ENCODE measurements around the gene PRPF38B.
"Not testable (repeated sequence)": the region's sequence is repeated elsewhere in the genome, so short reads cannot be mapped to it uniquely, and the experiment has no call there.

PRPF38B gene

GRCh38 chr1:108667422-108667821 is 24.7 kb upstream of the PRPF38B start:
- H3K4me1 ChIP-seq (ENCODE audit: insufficient read depth, low read length); H3K9ac ChIP-seq (ENCODE audit: low read depth, low read length); H3K36me3 ChIP-seq (ENCODE audit: insufficient read depth, low read length); H3K9me3 ChIP-seq (ENCODE audit: control insufficient read depth, insufficient read depth, low read length): not testable (repeated sequence)

- Histone ChIP-seq H3K36me3 (ENCODE audit: insufficient read depth, low read length) (no peaks in the 10 kb centered on the region), H3K4me1 (ENCODE audit: insufficient read depth, low read length) (no peaks in the 10 kb centered on the region), H3K9me3 (ENCODE audit: control insufficient read depth, insufficient read depth, low read length) (no peaks in the 10 kb centered on the region), H3K9ac (ENCODE audit: low read depth, low read length) (no peak overlapping the region)
These were observed 23.3 kb upstream of the PRPF38B start for GRCh38 chr1:108668777-108669176.

DNA sequence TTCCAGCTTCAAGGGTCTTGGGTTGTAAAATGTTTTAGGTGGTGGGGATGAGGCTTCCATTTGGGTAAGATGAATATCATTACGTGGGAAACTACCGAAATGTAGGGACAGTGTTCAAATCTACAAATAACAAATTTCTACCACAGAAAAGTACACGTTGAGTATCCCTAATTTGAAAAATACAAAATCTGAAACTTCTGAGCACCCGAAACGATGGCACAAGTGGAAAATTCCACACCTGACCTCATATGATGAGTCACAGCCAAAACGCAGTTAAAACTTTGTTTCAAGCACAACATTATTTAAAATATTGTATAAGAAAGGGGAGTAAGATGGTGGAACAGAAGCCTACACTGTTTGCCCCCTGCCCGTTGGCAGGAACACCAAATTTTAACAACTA is 22.4 kb upstream of the PRPF38B start:
- Histone ChIP-seq H3K9me3 (ENCODE audit: control insufficient read depth, insufficient read depth, low read length) (no peaks in the 10 kb centered on the region), H3K9ac (ENCODE audit: low read depth, low read length) (no peak overlapping the region), H3K4me1 (ENCODE audit: insufficient read depth, low read length) (no peaks in the 10 kb centered on the region), H3K36me3 (ENCODE audit: insufficient read depth, low read length) (no peaks in the 10 kb centered on the region)

DNA sequence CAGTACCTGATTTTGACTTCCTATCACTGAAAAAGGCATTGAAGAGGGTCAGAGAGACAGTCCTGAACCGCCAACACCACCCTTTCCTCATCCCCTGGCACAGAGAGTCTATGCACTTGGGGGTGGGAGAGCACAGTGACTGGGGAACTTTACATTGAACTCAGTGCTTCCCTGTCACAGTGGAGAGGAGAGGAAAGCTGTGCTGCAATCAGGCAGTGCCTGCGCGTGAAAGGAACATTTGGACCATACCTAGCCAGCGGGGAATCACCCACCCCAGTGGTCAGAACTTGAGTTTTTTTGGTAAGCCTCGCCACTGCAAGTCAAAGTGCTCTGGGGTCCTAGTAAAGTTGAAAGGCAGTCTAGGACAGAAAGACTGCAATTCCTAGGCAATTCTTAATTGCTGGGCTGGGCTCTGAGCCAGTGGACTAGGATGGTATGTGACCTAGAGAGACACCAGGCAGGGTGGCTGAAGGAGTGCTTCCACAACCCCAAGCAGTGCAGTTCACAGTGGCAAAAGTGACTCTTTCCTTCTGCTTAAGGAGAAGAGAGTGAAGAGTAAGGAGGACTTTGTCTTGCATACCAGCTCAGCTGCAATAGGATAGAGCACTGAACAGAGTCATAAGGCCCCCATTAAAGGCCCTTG is 21.9 kb upstream of the PRPF38B start:
- H3K9ac ChIP-seq (ENCODE audit: low read depth, low read length): no peak overlapping the region
- no peaks in the 10 kb centered on the region for H3K36me3 ChIP-seq (ENCODE audit: insufficient read depth, low read length)
- no peaks in the 10 kb centered on the region for H3K9me3 ChIP-seq (ENCODE audit: control insufficient read depth, insufficient read depth, low read length)
- H3K4me1 ChIP-seq (ENCODE audit: insufficient read depth, low read length): no peaks in the 10 kb centered on the region

GRCh38 chr1:108671143-108671542 is 21.0 kb upstream of the PRPF38B start:
- Histone ChIP-seq H3K9ac (ENCODE audit: low read depth, low read length) (no peak overlapping the region), H3K4me1 (ENCODE audit: insufficient read depth, low read length) (no peaks in the 10 kb centered on the region), H3K36me3 (ENCODE audit: insufficient read depth, low read length) (no peaks in the 10 kb centered on the region), H3K9me3 (ENCODE audit: control insufficient read depth, insufficient read depth, low read length) (no peaks in the 10 kb centered on the region)

GRCh38 chr1:108678706-108679105 is 13.4 kb upstream of the PRPF38B start:
- H3K36me3 ChIP-seq (ENCODE audit: insufficient read depth, low read length): no peaks in the 10 kb centered on the region
- H3K9ac ChIP-seq (ENCODE audit: low read depth, low read length): no peak overlapping the region
- no peaks in the 10 kb centered on the region for H3K9me3 ChIP-seq (ENCODE audit: control insufficient read depth, insufficient read depth, low read length)
- peaks cover 11% of the 10 kb centered on the region; the same call in 1 of the 2 replicates for H3K4me1 ChIP-seq (ENCODE audit: insufficient read depth, low read length)

GRCh38 chr1:108679586-108680213 is 12.4 kb upstream of the PRPF38B start:
- Histone ChIP-seq H3K9ac (ENCODE audit: low read depth, low read length) (no peak overlapping the region), H3K9me3 (ENCODE audit: control insufficient read depth, insufficient read depth, low read length) (no peaks in the 10 kb centered on the region), H3K4me1 (ENCODE audit: insufficient read depth, low read length) (peaks cover 11% of the 10 kb centered on the region; the same call in 1 of the 2 replicates)

GRCh38 chr1:108681701-108682100 is 10.4 kb upstream of the PRPF38B start:
- H3K36me3 ChIP-seq (ENCODE audit: insufficient read depth, low read length); H3K9me3 ChIP-seq (ENCODE audit: control insufficient read depth, insufficient read depth, low read length); H3K9ac ChIP-seq (ENCODE audit: low read depth, low read length): not testable (repeated sequence)
- peaks cover 11% of the 10 kb centered on the region for H3K4me1 ChIP-seq (ENCODE audit: insufficient read depth, low read length)

More at GRCh38 chr1:108679586-108680213, 12.4 kb upstream of the PRPF38B start:
- no peaks in the 10 kb centered on the region for H3K36me3 ChIP-seq (ENCODE audit: insufficient read depth, low read length)

DNA sequence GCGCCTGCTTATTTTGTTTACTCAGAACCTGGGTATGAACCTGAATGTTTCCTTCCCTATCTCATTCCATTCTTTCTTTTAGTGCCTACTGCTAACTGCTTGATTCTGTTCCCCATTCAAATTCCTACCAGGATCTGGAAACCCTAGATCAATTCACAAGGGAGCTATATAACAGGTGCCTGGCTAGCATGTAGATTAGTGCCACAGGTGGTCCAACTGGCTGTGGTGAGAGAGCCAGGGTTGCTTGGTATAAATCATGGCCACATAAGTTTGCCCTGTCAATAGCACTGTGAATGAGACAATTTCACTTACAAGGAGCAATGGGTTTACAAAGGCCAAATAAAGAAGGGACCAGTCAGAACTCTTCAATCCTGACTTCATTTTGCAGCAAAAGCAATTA is 6.6 kb upstream of the PRPF38B start:
- no peak overlapping the region for H3K9ac ChIP-seq (ENCODE audit: low read depth, low read length)
- peaks cover 7% of the 10 kb centered on the region for H3K4me1 ChIP-seq (ENCODE audit: insufficient read depth, low read length)
- H3K9me3 ChIP-seq (ENCODE audit: control insufficient read depth, insufficient read depth, low read length): no peaks in the 10 kb centered on the region
- H3K36me3 ChIP-seq (ENCODE audit: insufficient read depth, low read length): no peaks in the 10 kb centered on the region

DNA sequence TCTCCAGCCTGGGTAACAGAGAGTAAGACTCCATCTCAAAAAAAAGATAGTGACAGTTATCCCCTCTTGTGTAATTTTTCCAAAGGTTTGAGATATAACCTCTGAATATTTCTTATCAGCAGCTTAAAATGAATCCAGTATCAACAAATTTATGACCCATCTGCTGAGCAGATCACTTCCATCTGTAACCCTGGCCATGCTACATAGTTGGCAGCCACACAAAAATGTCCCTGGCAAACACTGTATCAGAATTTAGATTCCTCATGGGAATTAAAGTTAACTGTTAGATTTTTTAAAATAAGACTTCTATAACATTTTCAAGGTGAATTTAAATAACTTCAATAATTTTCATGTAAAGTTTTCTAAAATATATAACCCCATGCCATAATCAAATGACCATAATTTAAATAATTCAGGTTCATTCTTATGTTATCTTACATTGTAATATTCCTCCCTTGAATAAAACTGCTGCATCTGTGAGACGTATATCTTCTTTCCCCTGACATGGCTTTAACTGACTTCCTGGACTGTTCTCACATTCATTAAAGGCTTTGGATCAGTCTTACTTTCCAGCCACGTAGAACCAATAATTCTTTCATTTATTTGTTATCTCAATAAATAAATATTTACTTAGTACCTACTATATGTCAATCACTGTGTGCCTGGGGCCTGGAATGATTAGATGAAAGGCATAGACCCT is 5.3 kb upstream of the PRPF38B start:
- Histone ChIP-seq H3K9ac (ENCODE audit: low read depth, low read length) (no peak overlapping the region), H3K36me3 (ENCODE audit: insufficient read depth, low read length) (no peaks in the 10 kb centered on the region), H3K9me3 (ENCODE audit: control insufficient read depth, insufficient read depth, low read length) (no peaks in the 10 kb centered on the region), H3K4me1 (ENCODE audit: insufficient read depth, low read length) (peaks cover 7% of the 10 kb centered on the region)

DNA sequence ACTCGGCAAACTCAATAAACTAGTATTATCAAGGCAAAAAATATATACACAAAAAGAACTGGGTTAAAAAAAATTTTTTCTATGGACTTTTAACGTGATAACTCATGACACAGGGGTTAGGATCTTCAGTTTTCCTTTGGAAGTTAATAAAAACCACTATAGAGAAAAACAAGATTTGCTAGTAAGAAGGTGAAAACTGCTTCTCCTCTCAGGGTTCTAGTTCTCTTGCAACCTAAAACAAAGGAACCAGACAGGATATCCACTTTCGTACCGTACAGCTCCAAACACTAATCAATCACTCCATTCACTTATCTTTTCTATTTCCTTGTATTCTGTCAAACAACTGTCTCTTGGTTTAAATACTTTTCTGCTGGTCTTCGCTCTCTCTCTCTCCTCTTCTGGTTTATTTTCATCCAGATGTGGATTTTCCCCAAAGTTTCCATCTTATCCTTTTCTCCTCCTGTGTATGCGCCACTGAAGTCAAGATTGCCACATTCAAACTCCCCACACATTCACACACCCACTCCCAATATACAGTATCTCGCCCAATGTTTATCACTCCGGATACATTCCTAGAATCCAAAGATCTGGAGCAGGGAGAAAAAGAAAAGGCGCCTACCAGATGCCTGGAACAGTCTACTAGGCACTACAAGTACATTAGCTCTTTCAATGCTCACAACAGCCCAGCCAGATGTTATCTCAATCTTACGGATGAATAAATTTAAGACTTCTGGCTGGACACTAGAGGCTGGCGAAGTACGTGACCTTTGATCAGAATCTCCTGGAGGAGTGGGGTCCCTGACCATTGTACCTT is 775 bp upstream of the PRPF38B start:
- H3K9ac ChIP-seq (ENCODE audit: low read depth, low read length): peak overlapping the region; percentile 99
- peaks cover 8% of the 10 kb centered on the region for H3K36me3 ChIP-seq (ENCODE audit: insufficient read depth, low read length)
- no peaks in the 10 kb centered on the region for H3K9me3 ChIP-seq (ENCODE audit: control insufficient read depth, insufficient read depth, low read length)
- H3K4me1 ChIP-seq (ENCODE audit: insufficient read depth, low read length): no peaks in the 10 kb centered on the region; the same call in 1 of the 2 replicates

DNA sequence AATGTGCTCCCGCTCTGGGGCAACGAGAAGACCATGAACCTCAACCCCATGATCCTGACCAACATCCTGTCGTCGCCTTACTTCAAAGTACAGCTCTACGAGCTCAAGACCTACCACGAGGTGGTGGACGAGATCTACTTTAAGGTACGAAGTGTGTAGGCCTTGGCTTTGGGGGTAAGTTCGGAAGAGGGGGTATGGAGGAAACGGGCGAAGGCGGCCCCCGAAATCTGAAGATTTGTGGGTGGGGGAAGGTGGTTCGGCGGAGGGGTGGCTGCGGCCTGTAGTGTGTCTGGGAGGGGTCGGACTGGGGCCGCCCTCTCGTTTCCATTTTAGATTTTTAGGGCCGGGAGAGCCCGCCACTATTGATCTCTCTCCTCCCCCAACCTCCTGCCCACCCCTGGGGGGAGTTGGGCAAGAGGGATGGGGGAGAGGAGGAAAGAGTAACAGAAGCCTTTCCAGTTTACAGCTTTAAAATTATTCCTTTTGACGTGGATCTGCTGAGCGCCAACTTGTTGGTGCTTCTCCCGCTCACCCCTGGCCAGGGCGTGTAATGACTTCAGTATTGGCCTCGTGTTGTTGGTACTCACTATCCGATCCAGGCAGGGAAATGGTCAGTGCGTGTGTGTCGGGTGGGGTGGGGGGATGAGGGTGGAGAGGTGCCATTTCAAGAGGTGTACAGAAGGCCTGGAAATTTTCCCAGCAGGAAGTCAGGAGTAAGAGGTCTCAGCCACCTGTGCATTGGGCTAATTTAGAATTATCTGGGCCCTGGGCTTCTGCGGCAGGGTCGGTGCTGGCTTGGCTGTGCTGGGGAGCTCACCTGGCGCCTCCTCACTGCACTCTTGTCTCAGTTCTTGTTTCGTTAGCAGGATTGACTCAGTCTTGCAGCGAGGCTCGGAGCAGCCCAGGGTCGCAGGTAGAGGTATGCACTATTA is 880 bp downstream of the PRPF38B start:
- peak overlapping the region; percentile 99 for H3K9ac ChIP-seq (ENCODE audit: low read depth, low read length)
- H3K36me3 ChIP-seq (ENCODE audit: insufficient read depth, low read length): peaks cover 16% of the 10 kb centered on the region
- no peaks in the 10 kb centered on the region for H3K9me3 ChIP-seq (ENCODE audit: control insufficient read depth, insufficient read depth, low read length)
- no peaks in the 10 kb centered on the region; the same call in 1 of the 2 replicates for H3K4me1 ChIP-seq (ENCODE audit: insufficient read depth, low read length)

DNA sequence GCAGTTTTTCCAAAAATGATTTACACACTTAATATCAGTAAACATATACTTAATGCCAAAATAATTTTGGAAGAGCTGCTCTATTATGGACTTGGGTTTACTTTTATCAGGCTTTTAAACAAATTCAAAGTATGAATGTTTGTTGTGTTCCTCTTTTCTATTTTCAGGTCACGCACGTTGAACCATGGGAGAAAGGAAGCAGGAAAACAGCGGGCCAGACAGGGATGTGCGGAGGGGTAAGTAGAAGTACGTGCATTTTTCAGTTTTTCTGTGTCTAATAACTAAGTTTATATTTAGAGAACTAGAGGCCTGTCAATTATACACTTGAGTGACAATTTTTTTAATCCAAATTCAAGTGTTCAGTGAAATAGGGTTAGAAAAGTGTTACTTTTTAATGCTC is 3.4 kb downstream of the PRPF38B start:
- H3K4me1 ChIP-seq (ENCODE audit: insufficient read depth, low read length): no peaks in the 10 kb centered on the region; the same call in 1 of the 2 replicates
- H3K9ac ChIP-seq (ENCODE audit: low read depth, low read length): no peak overlapping the region; the same call in 1 of the 2 replicates
- peaks cover 39% of the 10 kb centered on the region for H3K36me3 ChIP-seq (ENCODE audit: insufficient read depth, low read length)
- no peaks in the 10 kb centered on the region for H3K9me3 ChIP-seq (ENCODE audit: control insufficient read depth, insufficient read depth, low read length)
